Neural cell (in vitro differentiated cells): ENCODE data around the gene NFAM1. TPM values are rescaled to one million over a fixed set of nuclear protein-coding genes. Genes with fewer than 3 reads are reported as not detected.

Experiments used
- H2AFZ ChIP-seq: fragments of 200-600, 300-800 bp; sonication (generic), shearing (Covaris generic); 2 replicates; pipeline ENCODE4 v1.6.0; 2014; ENCODE audit warnings: low read depth, mild to moderate bottlenecking, antibody characterized with exemption, low read length, moderate library complexity
- H3F3A ChIP-seq: fragments of 200-600 bp; shearing (Covaris generic); 2 replicates; pipeline ENCODE4 v1.6.1; 2016; ENCODE audit warnings: mild to moderate bottlenecking, moderate library complexity, mixed read lengths, antibody characterized with exemption, low read length; ENCODE audit not compliant: insufficient read depth, poor library complexity, severe bottlenecking
- H3K27ac ChIP-seq: fragments of 200-600, 300-800 bp; sonication (generic), shearing (Covaris generic); 2 replicates; pipeline ENCODE4 v1.5.1; 2014; ENCODE audit warnings: mild to moderate bottlenecking, low read length, moderate library complexity
- H3K27me3 ChIP-seq: fragments of 300-800, 200-600 bp; sonication (generic), shearing (Covaris generic); 2 replicates; pipeline ENCODE4 v1.6.0; 2014; ENCODE audit warnings: mild to moderate bottlenecking, low read depth, low read length, moderate library complexity; ENCODE audit not compliant: insufficient read depth
- H3K36me3 ChIP-seq: fragments of 300-800, 200-600 bp; sonication (generic), shearing (Covaris generic); 2 replicates; pipeline ENCODE4 v1.5.1; 2014; ENCODE audit warnings: mild to moderate bottlenecking, antibody characterized with exemption, low read length, moderate library complexity; ENCODE audit not compliant: insufficient read depth
- H3K4me2 ChIP-seq: fragments of 300-800, 200-600 bp; sonication (generic), shearing (Covaris generic); 2 replicates; pipeline ENCODE4 v1.6.0; 2014; ENCODE audit warnings: mild to moderate bottlenecking, low read length
- H3K4me3 ChIP-seq: fragments of 300-800, 200-600 bp; sonication (generic), shearing (Covaris generic); 2 replicates; pipeline ENCODE4 v1.5.1; 2014; ENCODE audit warnings: mild to moderate bottlenecking, low read length, moderate library complexity
- H3K79me2 ChIP-seq: fragments of 200-600 bp; shearing (Covaris generic); replicated peaks from 2 replicates; pipeline ENCODE4 v1.6.0; 2014; ENCODE audit warnings: mild to moderate bottlenecking, low read length, moderate library complexity; ENCODE audit not compliant: insufficient read depth
- H3K9ac ChIP-seq: fragments of 300-800, 200-600 bp; sonication (generic), shearing (Covaris generic); 2 replicates; pipeline ENCODE4 v1.6.1; 2016; ENCODE audit warnings: mild to moderate bottlenecking, low read length, mixed read lengths
- H3K9me2 ChIP-seq: fragments of 200-600 bp; shearing (Covaris generic); 2 replicates; pipeline ENCODE4 v1.6.1; 2016; ENCODE audit warnings: mild to moderate bottlenecking, low read length, mixed read lengths; ENCODE audit not compliant: insufficient read depth
- H3K9me3 ChIP-seq: fragments of 200-600, 300-800 bp; sonication (generic), shearing (Covaris generic); 2 replicates; pipeline ENCODE4 v1.6.1; 2016; ENCODE audit warnings: mild to moderate bottlenecking, mixed run types, low read length, moderate library complexity, mixed read lengths
- H4K20me1 ChIP-seq: fragments of 200-600 bp; shearing (Covaris generic); 2 replicates; pipeline ENCODE4 v1.6.1; 2016; ENCODE audit warnings: mild to moderate bottlenecking, mixed run types; ENCODE audit not compliant: insufficient read depth
- CTCF ChIP-seq: fragments of 450-650 bp; IDR thresholded peaks from 2 replicates; pipeline ENCODE4 v1.5.1; 2014; ENCODE audit warnings: antibody characterized with exemption, mild to moderate bottlenecking, moderate library complexity; ENCODE audit not compliant: poor library complexity, severe bottlenecking
- EP300 ChIP-seq: fragments of 450-650 bp; conservative IDR thresholded peaks from 2 replicates; pipeline ENCODE4 v1.6.1; 2014; ENCODE audit warnings: antibody characterized with exemption, mild to moderate bottlenecking, moderate library complexity; ENCODE audit not compliant: poor library complexity, severe bottlenecking
- EZH2 ChIP-seq: fragments of 200-600, 300-800 bp; shearing (Covaris generic), sonication (generic); IDR thresholded peaks from 2 replicates; pipeline ENCODE4 v1.6.1; 2014; ENCODE audit warnings: antibody characterized with exemption, low read length, borderline replicate concordance, mild to moderate bottlenecking; ENCODE audit not compliant: insufficient read depth, poor library complexity, severe bottlenecking
- MXI1 ChIP-seq: fragments of 450-650 bp; conservative IDR thresholded peaks from 2 replicates; pipeline ENCODE4 v1.6.1; 2014; ENCODE audit warnings: antibody characterized with exemption, mild to moderate bottlenecking; ENCODE audit not compliant: poor library complexity, severe bottlenecking
- POLR2AphosphoS5 ChIP-seq: IDR thresholded peaks from 2 replicates; pipeline ENCODE4 v1.6.1; 2012
- RAD21 ChIP-seq: fragments of 450-650 bp; conservative IDR thresholded peaks from 2 replicates; pipeline ENCODE4 v1.6.1; 2014; ENCODE audit warnings: antibody characterized with exemption, mild to moderate bottlenecking, moderate library complexity
- REST ChIP-seq: IDR thresholded peaks from 2 replicates; pipeline ENCODE4 v1.6.1; 2012; ENCODE audit warnings: borderline replicate concordance
- SMC3 ChIP-seq: fragments of 450-650 bp; conservative IDR thresholded peaks from 2 replicates; pipeline ENCODE4 v1.6.1; 2014; ENCODE audit warnings: antibody characterized with exemption, mild to moderate bottlenecking, moderate library complexity; ENCODE audit not compliant: poor library complexity
- TAF1 ChIP-seq: IDR thresholded peaks from 2 replicates; pipeline ENCODE4 v1.6.1; 2012; ENCODE audit warnings: low read depth
- polyA plus RNA-seq: library from polyadenylated mRNA; depleted of rRNA; stranded (reverse); fragments of >200 nt; gene quantifications from 2 replicates; pipeline ENCODE4 v1.2.3, GENCODE V29; 2014

NFAM1 gene
- polyA plus RNA-seq, 1 donor from 2014 or later = 0.05 TPM

GRCh38 chr22:42428025-42428424, 4.2 kb downstream of the NFAM1 start:
- no peak for TF ChIP-seq EZH2
- no peak for TF ChIP-seq TAF1
- TF ChIP-seq POLR2AphosphoS5 = no peak
- no peak for TF ChIP-seq EP300
- Histone ChIP-seq H3K4me2 (no peak overlapping the region), H3K9me2 (no peaks in the 10 kb centered on the region), H3K27me3 (no peaks in the 10 kb centered on the region), H3K36me3 (no peaks in the 10 kb centered on the region), H3K9me3 (no peaks in the 10 kb centered on the region), H4K20me1 (no peaks in the 10 kb centered on the region), H3K79me2 (no peaks in the 10 kb centered on the region), H3K9ac (no peak overlapping the region), H3K27ac (no peak overlapping the region), H3F3A (no peaks in the 10 kb centered on the region), H3K4me3 (no peak overlapping the region), H2AFZ (no peak overlapping the region)

- no peaks in the 10 kb centered on the region for H3K79me2 ChIP-seq
Observed at GRCh38 chr22:42427167-42427566, 5.0 kb downstream of the NFAM1 start.

More at GRCh38 chr22:42427167-42427566, 5.0 kb downstream of the NFAM1 start:
- Histone ChIP-seq H3K36me3 (no peaks in the 10 kb centered on the region), H3K27ac (no peak overlapping the region), H3K9me2 (no peaks in the 10 kb centered on the region), H3K9ac (no peak overlapping the region), H3K4me2 (no peak overlapping the region), H3K27me3 (no peaks in the 10 kb centered on the region), H3K9me3 (no peaks in the 10 kb centered on the region), H3K4me3 (no peak overlapping the region), H4K20me1 (no peaks in the 10 kb centered on the region), H3F3A (no peaks in the 10 kb centered on the region), H2AFZ (no peak overlapping the region)
- TF ChIP-seq EZH2 (no peak), TAF1 (no peak), SMC3 (no peak), EP300 (no peak), REST (no peak), RAD21 (no peak), POLR2AphosphoS5 (no peak), MXI1 (no peak), CTCF (no peak)
